K562 (cell line): ENCODE results near the gene ZSWIM8. TPM values are rescaled to one million over a fixed set of nuclear protein-coding genes. Genes with fewer than 3 reads are reported as not detected.

Source experiments
- ASH1L ChIP-seq: fragments of 450-650 bp; IDR thresholded peaks from 2 replicates; pipeline ENCODE4 v1.6.1; 2018; ENCODE audit warnings: borderline replicate concordance, mild to moderate bottlenecking, low read depth; ENCODE audit not compliant: partially characterized antibody
- CUX1 ChIP-seq: fragments of 200-800 bp; sonication (Bioruptor generic); IDR thresholded peaks from 2 replicates; pipeline ENCODE4 v1.6.1; 2016; ENCODE audit warnings: missing genetic modification characterization, missing compliant biosample characterization
- GABPB2 ChIP-seq: fragments of 250-450 bp; sonication (Bioruptor Pico); conservative IDR thresholded peaks from 2 replicates; pipeline ENCODE4 v1.5.1; 2021; ENCODE audit warnings: mild to moderate bottlenecking
- HDAC1 ChIP-seq, 2 experiments: fragments of 450-650 bp; IDR thresholded peaks; 2 replicates each; pipeline ENCODE4 v1.6.1; 2016 to 2017; ENCODE audit warnings: inconsistent platforms in 1 of 2, mild to moderate bottlenecking in 1 of 2, moderate library complexity in 1 of 2
- MCM5 ChIP-seq: fragments of 450-650 bp; IDR thresholded peaks from 2 replicates; pipeline ENCODE4 v1.6.1; 2016; ENCODE audit warnings: low read depth
- NRF1 ChIP-seq, 2 experiments: fragments of 450-650 bp; IDR thresholded peaks in 1 of 2; conservative IDR thresholded peaks in 1 of 2; 2 replicates each; pipeline ENCODE4 v1.6.1; 2014; ENCODE audit warnings: mild to moderate bottlenecking in 2 of 2
- PRMT5 ChIP-seq: sonication (generic); formaldehyde crosslinking; IDR thresholded peaks from 2 replicates; pipeline ENCODE4 v1.5.0; 2020; ENCODE audit warnings: missing genetic modification reagents
- RBM22 ChIP-seq: fragments of 200-400 bp; formaldehyde crosslinking; IDR thresholded peaks from 2 replicates; pipeline ENCODE4 v1.6.1; 2018; ENCODE audit warnings: low read length, low read depth; ENCODE audit not compliant: poor library complexity, severe bottlenecking
- RNF219 ChIP-seq: fragments of 250-450 bp; sonication (Bioruptor Pico); IDR thresholded peaks from 2 replicates; pipeline ENCODE4 v1.5.0; 2022; ENCODE audit warnings: mild to moderate bottlenecking
- SAFB2 ChIP-seq: fragments of 200-400 bp; formaldehyde crosslinking; IDR thresholded peaks from 2 replicates; pipeline ENCODE4 v1.6.1; 2018; ENCODE audit warnings: borderline replicate concordance, low read length, low read depth, moderate library complexity; ENCODE audit not compliant: severe bottlenecking
- SMARCC2 ChIP-seq: fragments of 450-650 bp; IDR thresholded peaks from 2 replicates; pipeline ENCODE4 v1.6.1; 2017; ENCODE audit warnings: antibody characterized with exemption, moderate library complexity, mild to moderate bottlenecking, low read depth
- TAF1 ChIP-seq: IDR thresholded peaks from 2 replicates; pipeline ENCODE4 v1.6.1; 2011; ENCODE audit warnings: mild to moderate bottlenecking, low read length, moderate library complexity; ENCODE audit not compliant: insufficient read depth, control insufficient read depth, severe bottlenecking; ENCODE audit errors: extremely low read depth
- TEAD2 ChIP-seq: fragments of 450-650 bp; IDR thresholded peaks from 2 replicates; pipeline ENCODE4 v1.6.1; 2016; ENCODE audit warnings: missing genetic modification characterization, control low read depth, missing compliant biosample characterization
- YBX1 ChIP-seq: fragments of 450-650 bp; IDR thresholded peaks from 2 replicates; pipeline ENCODE4 v1.7.1; 2016; ENCODE audit warnings: mild to moderate bottlenecking
- ZBTB17 ChIP-seq: fragments of 450-650 bp; formaldehyde crosslinking; IDR thresholded peaks from 2 replicates; pipeline ENCODE4 v1.4.0; 2020; ENCODE audit warnings: mild to moderate bottlenecking
- ZBTB7A ChIP-seq: IDR thresholded peaks from 2 replicates; pipeline ENCODE4 v1.6.1; 2011; ENCODE audit warnings: low read depth, mild to moderate bottlenecking, low read length, moderate library complexity, borderline replicate concordance; ENCODE audit not compliant: control insufficient read depth
- ZNF282 ChIP-seq: sonication (generic); formaldehyde crosslinking; IDR thresholded peaks from 2 replicates; pipeline ENCODE4 v1.8.1; 2023; ENCODE audit warnings: missing genetic modification reagents
- ZNF431 ChIP-seq: sonication (generic); formaldehyde crosslinking; IDR thresholded peaks from 2 replicates; pipeline ENCODE4 v1.8.0; 2022; ENCODE audit warnings: mild to moderate bottlenecking, missing genetic modification reagents
- ZNF589 ChIP-seq: fragments of 200-800 bp; sonication (Bioruptor generic); IDR thresholded peaks from 2 replicates; pipeline ENCODE4 v1.6.1; 2016; ENCODE audit warnings: low read depth, missing genetic modification characterization, missing compliant biosample characterization
- ZNF644 ChIP-seq: fragments of 200-800 bp; sonication (Bioruptor generic); IDR thresholded peaks from 2 replicates; pipeline ENCODE4 v1.6.1; 2016; ENCODE audit warnings: low read depth, missing genetic modification characterization, missing compliant biosample characterization
- ZSCAN32 ChIP-seq: fragments of 450-650 bp; formaldehyde crosslinking; IDR thresholded peaks from 2 replicates; pipeline ENCODE4 v1.4.0; 2020; ENCODE audit warnings: mild to moderate bottlenecking, moderate library complexity
- polyA plus RNA-seq, 8 experiments: library from polyadenylated mRNA; depleted of rRNA in 4 of 8; stranded (reverse) in 5 of 8; unstranded in 3 of 8; fragments of >200 nt; fragmentation: Nextera tagmentation in 2 of 8; fragmentation: Illumina TruSeq in 1 of 8; extraction: Ambion mirVana in 2 of 8; extraction: Trizol in 1 of 8; gene quantifications; 2 replicates each; pipeline versions ENCODE4 v1.2.1 to v1.2.3, GENCODE V29; 2011 to 2014; ENCODE audit warnings: inconsistent platforms in 1 of 8, missing spikeins in 1 of 8
- total RNA-seq, 7 experiments: library from RNA; depleted of rRNA in 6 of 7; stranded (reverse); fragments of >200 nt in 6 of 7; fragmentation: Illumina TruSeq in 2 of 7; extraction: Trizol in 2 of 7; gene quantifications; 2 replicates each; pipeline versions ENCODE4 v1.2.1 to v1.2.3, GENCODE V29; 2011 to 2021; ENCODE audit warnings: low replicate concordance in 1 of 7

The ZSWIM8 gene
- total and polyA plus RNA-seq, 9 of the 15 experiments (the other 6 are each of a cell fraction or from before 2014, with no cell fraction given) = 5.6 to 47.8 (median 26.7) TPM

DNA sequence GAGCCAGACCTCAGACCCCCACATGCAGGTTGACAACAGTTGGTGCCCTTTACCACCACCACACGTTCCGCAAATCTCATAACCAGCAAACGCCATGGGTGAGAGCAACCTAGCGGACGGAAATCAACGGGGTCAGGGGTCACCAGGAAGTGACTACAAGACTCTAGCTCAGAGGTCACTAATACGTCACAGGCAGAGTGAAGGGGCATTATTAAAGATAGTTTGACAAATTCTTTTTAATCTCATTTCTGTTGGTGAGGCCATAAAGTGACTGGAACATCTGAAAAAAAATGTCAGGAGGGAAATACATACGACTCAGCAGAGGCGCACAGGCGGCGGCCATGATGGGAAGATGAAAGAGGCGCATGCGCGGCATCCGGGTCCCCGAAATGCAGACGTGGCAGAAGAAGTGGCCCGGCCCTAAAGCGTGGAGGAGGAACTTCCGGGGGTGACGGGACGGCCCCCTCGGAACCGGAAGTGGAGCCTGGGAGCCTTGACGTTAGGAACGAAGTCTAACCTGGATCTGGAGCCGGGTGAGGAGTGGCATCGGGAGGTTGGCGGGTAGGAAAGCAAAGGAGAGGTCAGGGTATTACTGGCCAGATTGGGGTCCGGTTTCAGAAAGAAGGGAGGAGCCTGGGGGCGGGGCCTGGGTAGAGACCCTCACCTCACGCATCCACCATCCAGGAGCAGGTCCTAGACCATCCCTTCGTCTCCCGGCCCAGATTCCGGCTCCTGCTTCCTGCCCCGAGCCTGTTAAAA, 41.3 kb upstream of the ZSWIM8 start, which contains the start of gene SEC24C (continued):
- TF ChIP-seq ZNF431 (CRISPR knock-in tag) (no peak), HDAC1 (IDR thresholded peaks at IDR 0.05) (peak in 1 of 2 experiments; percentile 85; a peak in 3 of 4 replicates), CUX1 (CRISPR knock-in tag) (0 out of 2 replicates have a peak, but pooled peaks have one; percentile 0), ZBTB7A (peak; percentile 73), SAFB2 (no peak), ZNF644 (no peak; the same call in 1 of the 2 replicates), YBX1 (no peak), ZBTB17 (CRISPR knock-in tag) (0 out of 2 replicates have a peak, but pooled peaks have one; percentile 10), ZSCAN32 (CRISPR knock-in tag) (peak; percentile 52; the same call in 1 of the 2 replicates), TEAD2 (tag) (peak; percentile 31; the same call in 1 of the 2 replicates), NRF1 (conservative IDR thresholded peaks at IDR 0.05 in 1 of 2, IDR thresholded peaks at IDR 0.05 in 1 of 2) (peak; percentile 96 to 97), RNF219 (CRISPR knock-in tag) (no peak), ZNF282 (CRISPR knock-in tag) (no peak), MCM5 (no peak), ZNF589 (CRISPR knock-in tag) (peak; percentile 80; the same call in 1 of the 2 replicates), RBM22 (peak; percentile 48), SMARCC2 (0 out of 2 replicates have a peak, but pooled peaks have one; percentile 41), ASH1L (peak; percentile 82), PRMT5 (CRISPR knock-in tag) (no peak), TAF1 (peak; percentile 98), GABPB2 (CRISPR knock-in tag) (no peak)
